ENCODE measurements around the gene GP5. TPM values are rescaled to one million over a fixed set of nuclear protein-coding genes. Genes with fewer than 3 reads are reported as not detected.

GP5 gene
- total RNA-seq, 1 donor, result 3.8 TPM

- H3K4me3 ChIP-seq (ENCODE audit: low read length), result no peak overlapping the region
- peaks cover 5% of the 10 kb centered on the region for H3K27me3 ChIP-seq (ENCODE audit: insufficient read depth, low read length)
- H3K4me1 ChIP-seq (ENCODE audit: insufficient read depth, low read length), result no peaks in the 10 kb centered on the region
- H3K9me3 ChIP-seq (ENCODE audit: low read depth, low read length), result no peaks in the 10 kb centered on the region
These were observed 9.8 kb downstream of the GP5 start for GRCh38 chr3:194389269-194389668.

- H3K4me3 ChIP-seq (ENCODE audit: low read length), result no peak overlapping the region
- H3K27me3 ChIP-seq (ENCODE audit: insufficient read depth, low read length), result peaks cover 5% of the 10 kb centered on the region
- H3K4me1 ChIP-seq (ENCODE audit: insufficient read depth, low read length), result no peaks in the 10 kb centered on the region
- H3K9me3 ChIP-seq (ENCODE audit: low read depth, low read length), result no peaks in the 10 kb centered on the region
These were observed 11.1 kb downstream of the GP5 start for GRCh38 chr3:194387926-194388418.

DNA sequence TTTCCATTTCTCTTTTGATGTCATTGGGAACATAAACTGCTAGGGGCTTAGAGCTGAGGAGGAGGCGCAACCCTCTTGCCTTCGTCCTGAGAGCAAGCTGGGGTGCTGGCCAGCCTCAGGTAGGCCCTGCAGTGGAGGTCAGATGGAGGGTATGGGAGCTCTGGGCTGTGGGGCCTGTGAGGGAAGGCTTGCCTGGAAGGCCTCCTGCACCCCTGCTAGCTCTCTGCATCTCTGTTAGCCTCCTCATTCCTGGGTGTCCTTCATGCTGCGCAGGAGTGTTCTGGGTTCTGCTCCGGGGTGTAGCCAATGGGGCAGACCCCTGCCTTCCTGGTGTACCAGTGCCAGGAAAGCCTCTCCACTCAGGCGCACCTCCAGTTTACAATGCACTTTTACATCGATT is 11.8 kb downstream of the GP5 start:
- no peaks in the 10 kb centered on the region for H3K4me1 ChIP-seq (ENCODE audit: insufficient read depth, low read length)
- no peaks in the 10 kb centered on the region for H3K9me3 ChIP-seq (ENCODE audit: low read depth, low read length)
- no peak overlapping the region for H3K4me3 ChIP-seq (ENCODE audit: low read length)
- peaks cover 2% of the 10 kb centered on the region for H3K27me3 ChIP-seq (ENCODE audit: insufficient read depth, low read length)

DNA sequence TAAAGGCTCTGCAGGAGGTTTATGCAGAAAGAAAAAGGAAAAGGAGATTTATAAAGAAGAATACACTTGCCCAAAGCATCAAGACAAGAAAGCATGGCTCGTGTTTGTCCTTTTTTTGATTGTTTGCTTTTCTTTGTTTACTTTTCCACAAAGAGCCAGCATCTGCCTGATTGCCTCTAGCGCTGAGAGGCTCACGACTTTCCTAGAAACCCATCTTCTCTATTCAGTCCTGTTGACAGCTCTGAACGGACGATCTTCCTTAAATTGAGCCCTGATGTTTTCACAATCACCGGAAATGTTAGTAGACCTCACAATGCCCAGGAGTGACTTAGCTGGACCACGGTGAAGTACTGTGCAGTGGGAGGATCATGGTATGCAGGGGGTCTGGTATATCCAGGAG is 12.4 kb downstream of the GP5 start:
- no peaks in the 10 kb centered on the region for H3K9me3 ChIP-seq (ENCODE audit: low read depth, low read length)
- H3K4me3 ChIP-seq (ENCODE audit: low read length), result no peak overlapping the region
- no peaks in the 10 kb centered on the region for H3K4me1 ChIP-seq (ENCODE audit: insufficient read depth, low read length)
- peaks cover 2% of the 10 kb centered on the region for H3K27me3 ChIP-seq (ENCODE audit: insufficient read depth, low read length)

- Histone ChIP-seq H3K27me3 (ENCODE audit: insufficient read depth, low read length) (peaks cover 2% of the 10 kb centered on the region), H3K9me3 (ENCODE audit: low read depth, low read length) (no peaks in the 10 kb centered on the region), H3K4me3 (ENCODE audit: low read length) (no peak overlapping the region), H3K4me1 (ENCODE audit: insufficient read depth, low read length) (no peaks in the 10 kb centered on the region)
These were observed 13.0 kb downstream of the GP5 start for GRCh38 chr3:194386066-194386465.

DNA sequence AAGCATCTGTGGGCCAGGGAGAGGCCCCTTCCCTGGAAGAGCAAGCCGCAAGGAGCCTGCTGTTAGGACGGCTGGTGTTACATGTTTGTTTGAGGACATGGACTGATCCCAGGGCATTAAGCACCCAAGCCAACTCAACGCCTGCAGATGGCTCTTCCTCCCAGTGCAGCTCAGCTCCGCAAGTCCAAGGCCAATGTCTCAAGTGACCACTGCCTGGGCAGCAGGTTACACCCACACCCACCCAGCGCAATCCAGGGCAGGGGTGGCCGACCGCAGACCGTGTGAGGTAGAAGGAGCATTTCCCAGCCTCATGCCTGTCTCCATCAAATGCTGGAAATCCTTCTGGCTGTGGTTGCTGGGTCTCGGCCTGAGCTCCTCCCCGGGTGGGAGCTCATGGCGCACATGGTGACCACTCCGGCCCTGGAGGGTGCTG is 14.5 kb downstream of the GP5 start:
- H3K4me1 ChIP-seq (ENCODE audit: insufficient read depth, low read length), result no peaks in the 10 kb centered on the region
- H3K27me3 ChIP-seq (ENCODE audit: insufficient read depth, low read length), result no peaks in the 10 kb centered on the region
- no peak overlapping the region for H3K4me3 ChIP-seq (ENCODE audit: low read length)

GRCh38 chr3:194384156-194384555 is 14.9 kb downstream of the GP5 start:
- no peaks in the 10 kb centered on the region for H3K4me1 ChIP-seq (ENCODE audit: insufficient read depth, low read length)
- no peaks in the 10 kb centered on the region for H3K9me3 ChIP-seq (ENCODE audit: low read depth, low read length)
- H3K4me3 ChIP-seq (ENCODE audit: low read length), result no peak overlapping the region
- H3K27me3 ChIP-seq (ENCODE audit: insufficient read depth, low read length), result no peaks in the 10 kb centered on the region

More for the DNA sequence above, 14.5 kb downstream of the GP5 start:
- H3K9me3 ChIP-seq (ENCODE audit: low read depth, low read length), result no peaks in the 10 kb centered on the region

- no peak overlapping the region for H3K4me3 ChIP-seq (ENCODE audit: low read length)
- no peaks in the 10 kb centered on the region for H3K9me3 ChIP-seq (ENCODE audit: low read depth, low read length)
- no peaks in the 10 kb centered on the region for H3K4me1 ChIP-seq (ENCODE audit: insufficient read depth, low read length)
- no peaks in the 10 kb centered on the region for H3K27me3 ChIP-seq (ENCODE audit: insufficient read depth, low read length)
These were observed 15.7 kb downstream of the GP5 start for GRCh38 chr3:194383276-194383940.

- Histone ChIP-seq H3K4me3 (ENCODE audit: low read length) (no peak overlapping the region), H3K9me3 (ENCODE audit: low read depth, low read length) (no peaks in the 10 kb centered on the region), H3K4me1 (ENCODE audit: insufficient read depth, low read length) (no peaks in the 10 kb centered on the region), H3K27me3 (ENCODE audit: insufficient read depth, low read length) (no peaks in the 10 kb centered on the region)
These were observed 16.2 kb downstream of the GP5 start for GRCh38 chr3:194382892-194383223.

DNA sequence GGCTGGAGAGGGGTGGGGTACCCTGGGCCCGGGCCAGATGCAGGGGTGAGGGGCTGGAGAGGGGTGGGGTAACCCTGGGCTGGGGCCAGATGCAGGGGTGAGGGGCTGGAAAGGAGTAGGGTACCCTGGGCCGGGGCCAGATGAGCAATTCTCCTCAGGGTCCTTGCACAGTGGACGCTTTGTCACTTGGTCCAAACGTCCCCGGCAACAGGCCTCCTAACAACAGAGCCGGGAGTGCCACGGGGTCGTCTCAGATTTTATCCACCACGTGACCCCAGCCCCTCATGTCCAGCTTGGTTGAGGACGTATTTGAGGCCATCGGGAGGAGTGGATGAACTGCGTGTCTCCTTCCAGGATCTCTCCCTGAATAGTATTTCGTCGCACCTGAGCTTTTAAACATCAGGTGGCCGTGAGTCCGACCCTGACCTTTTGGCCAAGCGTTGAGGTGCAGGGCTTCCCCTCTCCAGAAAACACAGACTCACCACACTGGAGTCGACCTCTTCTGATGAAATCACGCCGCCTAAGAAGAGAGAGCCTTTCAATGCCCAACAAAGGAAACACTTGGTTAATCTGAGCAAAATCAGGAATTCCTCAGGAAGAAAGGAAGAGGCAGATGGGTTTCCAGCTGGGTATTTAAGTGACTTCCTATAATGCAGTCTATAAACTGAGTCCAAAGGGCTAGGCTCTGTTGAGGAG is 16.7 kb downstream of the GP5 start:
- H3K4me3 ChIP-seq (ENCODE audit: low read length), result no peak overlapping the region
- H3K27me3 ChIP-seq (ENCODE audit: insufficient read depth, low read length), result no peaks in the 10 kb centered on the region
- no peaks in the 10 kb centered on the region for H3K4me1 ChIP-seq (ENCODE audit: insufficient read depth, low read length)
- H3K9me3 ChIP-seq (ENCODE audit: low read depth, low read length), result no peaks in the 10 kb centered on the region

- Histone ChIP-seq H3K4me1 (ENCODE audit: insufficient read depth, low read length) (no peaks in the 10 kb centered on the region), H3K4me3 (ENCODE audit: low read length) (no peak overlapping the region), H3K9me3 (ENCODE audit: low read depth, low read length) (no peaks in the 10 kb centered on the region), H3K27me3 (ENCODE audit: insufficient read depth, low read length) (no peaks in the 10 kb centered on the region)
These were observed 17.6 kb downstream of the GP5 start for GRCh38 chr3:194381460-194381875.

- H3K27me3 ChIP-seq (ENCODE audit: insufficient read depth, low read length), result no peaks in the 10 kb centered on the region
- H3K4me3 ChIP-seq (ENCODE audit: low read length), result no peak overlapping the region
- H3K9me3 ChIP-seq (ENCODE audit: low read depth, low read length), result no peaks in the 10 kb centered on the region
- H3K4me1 ChIP-seq (ENCODE audit: insufficient read depth, low read length), result no peaks in the 10 kb centered on the region
These were observed 18.7 kb downstream of the GP5 start for GRCh38 chr3:194380326-194380725.

GRCh38 chr3:194379651-194380050 is 19.4 kb downstream of the GP5 start:
- Histone ChIP-seq H3K9me3 (ENCODE audit: low read depth, low read length) (no peaks in the 10 kb centered on the region), H3K4me3 (ENCODE audit: low read length) (no peak overlapping the region), H3K4me1 (ENCODE audit: insufficient read depth, low read length) (no peaks in the 10 kb centered on the region), H3K27me3 (ENCODE audit: insufficient read depth, low read length) (no peaks in the 10 kb centered on the region)

DNA sequence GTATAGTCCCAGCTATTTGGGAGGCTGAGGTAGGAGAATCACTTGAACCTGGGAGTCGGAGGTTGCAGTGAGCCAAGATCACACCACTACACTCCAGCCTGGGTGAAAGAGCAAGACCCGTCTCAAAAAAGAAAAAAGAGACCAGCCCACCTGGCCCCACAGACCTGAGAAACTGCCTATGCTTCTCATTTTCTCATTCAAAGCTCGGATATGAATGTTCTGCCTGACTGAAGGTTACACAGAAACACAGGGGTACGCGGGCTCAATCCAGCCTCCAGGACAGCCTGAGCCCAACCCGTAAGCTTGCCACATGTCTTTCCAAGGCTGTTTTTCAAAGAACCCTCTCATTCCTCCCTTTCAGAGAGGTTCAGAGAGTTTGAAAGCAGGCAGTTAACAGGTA is 19.8 kb downstream of the GP5 start:
- H3K9me3 ChIP-seq (ENCODE audit: low read depth, low read length), result no peaks in the 10 kb centered on the region
- no peak overlapping the region for H3K4me3 ChIP-seq (ENCODE audit: low read length)
- no peaks in the 10 kb centered on the region for H3K4me1 ChIP-seq (ENCODE audit: insufficient read depth, low read length)
- H3K27me3 ChIP-seq (ENCODE audit: insufficient read depth, low read length), result no peaks in the 10 kb centered on the region

DNA sequence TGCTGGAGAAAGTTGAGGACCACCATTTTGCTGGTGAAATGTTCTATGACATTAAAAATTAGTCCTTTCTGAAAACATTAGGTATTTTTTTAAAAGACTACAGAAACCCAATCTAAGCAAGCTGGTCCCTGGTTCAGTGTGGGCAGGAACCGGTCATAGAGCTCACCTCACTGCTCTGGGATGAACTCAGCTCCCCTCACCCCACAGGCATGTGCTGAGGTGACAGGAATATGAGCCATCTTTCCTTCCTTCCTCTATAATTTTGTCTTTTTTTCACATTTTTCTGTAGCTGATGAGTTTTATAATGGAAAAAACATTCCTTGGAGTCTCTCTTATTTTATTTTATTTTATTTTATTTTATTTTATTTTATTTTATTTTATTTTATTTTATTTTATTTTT is 21.4 kb downstream of the GP5 start:
- Histone ChIP-seq H3K4me1 (ENCODE audit: insufficient read depth, low read length) (no peaks in the 10 kb centered on the region), H3K9me3 (ENCODE audit: low read depth, low read length) (no peaks in the 10 kb centered on the region), H3K27me3 (ENCODE audit: insufficient read depth, low read length) (no peaks in the 10 kb centered on the region), H3K4me3 (ENCODE audit: low read length) (no peak overlapping the region)

DNA sequence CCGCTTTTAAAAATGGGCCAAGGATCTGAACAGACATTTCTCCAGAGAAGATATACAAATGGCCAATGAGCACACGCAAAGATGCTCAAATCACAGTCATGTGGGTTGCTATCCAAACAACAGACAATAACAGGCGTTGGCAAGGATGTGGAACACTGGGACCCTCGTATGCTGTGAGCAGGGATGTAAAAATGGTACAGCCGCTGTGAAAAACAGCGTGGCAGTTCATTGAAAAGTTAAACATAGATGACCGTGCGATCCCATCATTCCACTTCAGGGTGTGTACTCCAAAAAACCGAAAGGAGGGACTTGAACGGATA is 22.9 kb downstream of the GP5 start:
- no peaks in the 10 kb centered on the region for H3K4me1 ChIP-seq (ENCODE audit: insufficient read depth, low read length)
- no peaks in the 10 kb centered on the region for H3K9me3 ChIP-seq (ENCODE audit: low read depth, low read length)
- H3K4me3 ChIP-seq (ENCODE audit: low read length), result no peak overlapping the region
- H3K27me3 ChIP-seq (ENCODE audit: insufficient read depth, low read length), result no peaks in the 10 kb centered on the region
